Stimulated activated CD4-positive, alpha-beta T cell treated with anti-CD3 and anti-CD28 coated beads, Interleukin-4, amount 100 ng/mL, for 1 hour (primary cell): ENCODE measurements around the gene AMIGO2.

Experiments
- DNase-seq: peaks from one replicate; pipeline ENCODE4 v3.0.0-alpha.2; 2020

Gene AMIGO2

GRCh38 chr12:47097276-47097896 is 17.6 kb upstream of the AMIGO2 start:
- DNase-seq = no peak

GRCh38 chr12:47095446-47096236 is 15.9 kb upstream of the AMIGO2 start:
- DNase-seq = no peak

GRCh38 chr12:47094804-47095203 is 15.0 kb upstream of the AMIGO2 start:
- DNase-seq = no peak

DNA sequence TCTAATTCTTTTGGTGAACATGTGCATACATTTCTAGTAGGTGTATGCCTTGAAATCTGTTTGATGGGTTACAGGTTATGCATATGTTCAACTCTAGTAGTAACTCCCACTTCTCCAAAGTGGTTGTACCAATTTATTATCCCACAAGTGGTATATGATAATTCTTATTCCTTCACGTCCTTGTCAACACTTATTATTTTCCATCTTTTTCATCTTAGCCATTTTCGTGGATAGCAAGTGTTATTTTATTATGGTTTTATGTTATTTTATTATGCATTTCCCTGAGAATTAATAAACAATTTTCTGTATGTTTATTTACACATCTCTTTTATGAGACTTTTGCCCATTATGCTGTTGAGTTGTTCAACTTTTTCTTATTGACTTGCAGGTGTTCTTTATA is 11.2 kb upstream of the AMIGO2 start:
- no peak for DNase-seq

GRCh38 chr12:47088021-47088944 is 8.5 kb upstream of the AMIGO2 start:
- DNase-seq = no peak

- no peak for DNase-seq
These were observed 7.4 kb upstream of the AMIGO2 start for GRCh38 chr12:47087088-47087688.

- DNase-seq = peak; percentile 10
These were observed 6.1 kb upstream of the AMIGO2 start for GRCh38 chr12:47085815-47086252.

DNA sequence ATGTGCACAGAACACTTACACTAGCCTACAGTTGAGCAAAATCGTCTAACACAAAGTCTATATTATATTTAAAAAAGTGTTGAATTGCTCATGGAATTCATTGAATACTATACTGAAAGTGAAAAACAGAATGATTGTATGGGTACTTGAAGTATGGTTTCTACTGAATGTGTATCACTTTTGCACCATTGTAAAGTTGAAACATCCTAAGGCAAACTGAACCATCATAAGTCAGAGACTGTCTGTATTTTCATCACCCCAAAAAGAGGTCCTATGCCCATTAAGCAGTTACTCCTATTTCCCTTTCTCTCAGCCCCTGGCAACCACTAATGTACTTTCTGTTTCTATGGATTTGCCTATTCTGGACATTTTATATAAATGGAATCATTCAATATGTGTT is 4.4 kb upstream of the AMIGO2 start:
- DNase-seq = no peak

DNA sequence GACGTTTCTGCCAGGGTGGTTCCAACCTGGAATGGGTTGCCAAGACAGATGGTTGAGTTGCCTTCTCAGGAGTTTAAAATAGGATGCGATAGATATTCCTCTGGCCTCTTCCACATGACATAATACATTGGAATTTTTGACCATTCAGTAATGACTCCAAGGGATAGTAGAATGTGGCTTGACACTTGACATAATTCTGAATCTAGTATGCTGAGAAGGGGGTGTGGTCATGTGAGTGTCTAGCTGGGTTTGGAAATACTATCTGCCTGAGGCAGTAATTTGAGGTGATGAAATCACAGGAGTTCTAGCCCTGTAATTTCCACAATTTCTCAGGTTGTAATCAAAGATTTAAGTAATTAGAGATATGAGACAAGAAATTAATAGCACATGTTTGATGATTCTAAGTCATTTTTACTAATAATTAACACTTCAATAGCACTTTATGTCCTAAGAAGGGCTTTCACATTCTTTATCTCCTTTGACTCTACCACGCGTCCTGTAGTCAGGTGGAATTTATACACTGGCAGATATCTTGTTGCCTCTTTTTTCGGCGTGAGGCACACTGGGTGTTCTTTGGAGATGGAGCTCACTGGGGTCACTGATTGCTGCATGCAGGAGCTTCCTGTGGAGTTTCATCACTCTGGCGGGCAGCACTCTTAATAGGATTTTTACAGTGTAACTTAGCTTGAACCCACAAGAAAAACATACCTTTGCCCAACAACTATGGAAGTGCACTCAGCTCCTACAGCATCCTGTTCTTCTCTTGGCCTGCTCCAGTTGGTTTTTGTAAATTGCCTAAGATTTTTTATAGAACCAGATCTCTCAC is 3.2 kb upstream of the AMIGO2 start:
- no peak for DNase-seq

DNA sequence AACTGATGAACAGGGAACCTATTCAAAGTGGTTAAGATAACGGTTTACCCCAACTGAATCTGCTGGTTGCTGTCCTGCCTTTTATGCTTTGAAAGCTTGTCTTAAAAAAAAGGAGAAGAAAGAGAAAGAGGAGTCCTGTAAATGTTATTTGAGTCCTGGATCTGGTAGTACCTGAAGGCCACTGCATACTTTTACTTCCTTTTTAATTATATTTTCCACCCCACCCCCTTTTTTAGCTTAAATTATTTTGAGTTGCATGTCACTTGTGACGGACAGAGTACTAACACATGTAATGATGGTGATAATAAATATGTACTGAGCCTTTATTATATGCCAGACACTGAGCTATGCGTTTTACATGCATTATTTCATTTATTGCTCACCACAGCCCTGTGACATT is 2.5 kb upstream of the AMIGO2 start:
- DNase-seq = no peak

DNA sequence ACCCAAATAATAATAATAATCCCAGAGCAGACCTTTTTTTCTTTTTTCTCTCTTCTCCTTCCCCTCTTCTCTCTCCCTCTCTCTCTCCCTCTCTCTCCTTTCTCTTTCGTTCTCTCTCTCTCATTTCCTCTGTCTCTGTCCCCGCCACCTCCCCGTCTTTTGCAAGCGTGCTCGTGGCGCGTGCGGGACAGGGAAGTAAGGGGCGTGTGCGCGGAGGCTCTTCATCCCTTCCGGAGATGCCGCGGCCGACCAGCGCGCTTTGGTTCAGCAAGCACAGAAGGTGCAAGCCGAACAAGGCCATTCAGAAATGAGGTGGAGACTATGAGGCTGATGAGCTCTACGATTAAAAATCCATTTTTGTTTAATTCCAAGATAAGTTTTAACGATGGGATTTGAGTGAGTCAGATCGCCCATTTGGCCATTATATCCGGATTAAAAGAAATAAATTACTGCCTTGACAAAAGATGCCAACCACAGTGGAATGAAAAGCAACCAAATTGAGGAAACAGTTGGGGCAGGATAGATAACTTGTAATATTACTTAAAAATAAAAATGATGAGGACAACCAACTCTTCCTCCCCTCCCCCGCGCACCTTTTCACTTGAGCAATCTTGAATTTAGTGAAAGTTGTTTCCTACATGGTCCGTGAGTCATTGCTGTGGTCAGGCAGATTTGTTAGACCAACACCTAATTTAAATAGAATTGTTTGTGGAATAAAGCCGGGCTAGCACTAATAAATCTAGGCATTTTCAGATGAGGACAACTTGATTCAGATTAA is 1.2 kb upstream of the AMIGO2 start:
- DNase-seq = peak; percentile 54

GRCh38 chr12:47079981-47080724 is 394 bp upstream of the AMIGO2 start:
- peak; percentile 46 for DNase-seq

- peak; percentile 38 for DNase-seq
These were observed 859 bp downstream of the AMIGO2 start for GRCh38 chr12:47078733-47079467.

GRCh38 chr12:47078086-47078395 is 1.7 kb downstream of the AMIGO2 start:
- DNase-seq = no peak

GRCh38 chr12:47077206-47078085 is 2.3 kb downstream of the AMIGO2 start:
- no peak for DNase-seq

- no peak for DNase-seq
These were observed 4.3 kb downstream of the AMIGO2 start for GRCh38 chr12:47075192-47076084.

GRCh38 chr12:47074757-47075156 is 5.0 kb downstream of the AMIGO2 start:
- DNase-seq = no peak

DNA sequence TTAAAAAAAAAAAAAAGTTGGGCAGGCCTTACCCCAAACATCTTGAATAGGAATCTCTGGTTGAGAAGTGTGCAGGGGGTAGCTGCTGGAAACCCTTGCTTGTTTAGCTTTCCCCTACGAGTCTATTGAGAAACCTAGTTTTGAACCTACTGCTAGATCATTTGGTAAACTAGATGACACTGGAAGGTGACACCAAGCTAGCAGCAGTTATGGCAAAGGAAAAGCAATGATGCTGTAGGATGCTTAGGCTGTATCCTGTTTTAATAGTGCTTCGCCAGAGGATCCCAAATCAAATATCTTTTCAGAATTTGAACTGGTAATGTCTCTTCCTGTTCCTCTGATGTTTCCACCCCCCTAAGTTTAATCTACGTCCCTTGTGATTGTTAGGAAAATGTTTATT is 5.8 kb downstream of the AMIGO2 start:
- no peak for DNase-seq
